K562 (cell line): ENCODE data around the gene CNGA3. TPM values are rescaled to one million over a fixed set of nuclear protein-coding genes. Genes with fewer than 3 reads are reported as not detected.

ENCODE experiments used
- ATAC-seq: fragments of 200-7000 bp; cut with Tn5 transposase; 3 replicates; pipeline ENCODE4 v1.9.1; 2020; ENCODE audit warnings: moderate library complexity
- BruUV-seq: library from RNA; stranded (reverse); fragments of 400-500 nt; replicated peaks from 2 replicates; lab custom pipeline; 2021; lab: Mats Ljungman, UMichigan
- CTCF ChIA-PET: fragments of 300-600 bp; formaldehyde crosslinking; extraction: SDS; loops from one replicate; lab custom pipeline; 2021; ENCODE audit warnings: low intra/inter-chr PET ratio; lab: Yijun Ruan, JAX
- POLR2A ChIA-PET: fragments of 300-600, 350-650 bp; sonication (Branson Sonifier 250); formaldehyde crosslinking; extraction: SDS; loops from one replicate; lab custom pipeline; 2021; ENCODE audit warnings: antibody characterized with exemption, inconsistent platforms; lab: Yijun Ruan, JAX
- DNase-seq, 4 experiments: peaks; one replicate each; pipeline versions ENCODE4 v3.0.0 to v3.0.0-alpha.2; 2011 to 2018; ENCODE audit warnings: low spot score in 3 of 4, mixed read lengths in 3 of 4; ENCODE audit errors: extremely low read depth in 1 of 4
- FAIRE-seq: peaks from 2 replicates; lab custom pipeline; 2011; peaks lifted over from hg19 to GRCh38; lab: Jason Lieb, UNC
- H2AFZ ChIP-seq: 2 replicates; pipeline ENCODE4 v1.6.0; 2011; ENCODE audit warnings: low read depth, low read length, control low read depth, inconsistent platforms
- H3K27ac ChIP-seq: fragments of 200-600 bp; 3 replicates; pipeline ENCODE4 v1.8.0; 2011; ENCODE audit warnings: low read depth, mild to moderate bottlenecking, control low read depth, inconsistent platforms, low read length, moderate library complexity, mixed read lengths; ENCODE audit errors: extremely low read depth
- H3K27me3 ChIP-seq, 2 experiments: fragments of 300-600 bp in 1 of 2; 2 replicates in 1 of 2; 3 replicates in 1 of 2; pipeline versions ENCODE4 v1.6.0 to v1.8.0; 2011; ENCODE audit warnings: inconsistent platforms in 2 of 2, low read length in 2 of 2, mild to moderate bottlenecking in 1 of 2, mixed read lengths in 1 of 2, moderate library complexity in 1 of 2; ENCODE audit not compliant: control insufficient read depth in 2 of 2, insufficient read depth in 2 of 2
- H3K36me3 ChIP-seq: fragments of 300-600 bp; 3 replicates; pipeline ENCODE4 v1.8.0; 2011; ENCODE audit warnings: mild to moderate bottlenecking, low read length, inconsistent platforms; ENCODE audit not compliant: control insufficient read depth, insufficient read depth
- H3K4me1 ChIP-seq, 2 experiments: fragments of 200-600 bp in 1 of 2; replicated peaks in 1 of 2; 2 replicates in 1 of 2; 3 replicates in 1 of 2; pipeline versions ENCODE4 v1.5.1 to v1.8.0; 2011; ENCODE audit warnings: inconsistent platforms in 2 of 2, low read length in 2 of 2, mild to moderate bottlenecking in 1 of 2, mixed read lengths in 1 of 2, moderate library complexity in 1 of 2; ENCODE audit not compliant: control insufficient read depth in 2 of 2, insufficient read depth in 2 of 2
- H3K4me2 ChIP-seq: 2 replicates; pipeline ENCODE4 v1.6.1; 2011; ENCODE audit warnings: low read length, control low read depth, inconsistent platforms, mixed read lengths; ENCODE audit not compliant: insufficient read depth
- H3K4me3 ChIP-seq: fragments of 200-600 bp; sonication (generic), shearing (Covaris generic); 2 replicates; pipeline ENCODE4 v1.5.1; 2016; ENCODE audit warnings: control low read depth, inconsistent platforms
- H3K79me2 ChIP-seq: fragments of 200-600 bp; 3 replicates; pipeline ENCODE4 v1.8.0; 2011; ENCODE audit warnings: low read length, inconsistent platforms; ENCODE audit not compliant: control insufficient read depth, insufficient read depth
- H3K9ac ChIP-seq, 2 experiments: 2 replicates each; pipeline versions ENCODE4 v1.6.0 to v1.6.1; 2011; ENCODE audit warnings: low read depth in 2 of 2, low read length in 2 of 2, control low read depth in 1 of 2, inconsistent platforms in 1 of 2, mild to moderate bottlenecking in 1 of 2, mixed read lengths in 1 of 2; ENCODE audit not compliant: insufficient read depth in 1 of 2
- H3K9me1 ChIP-seq: one replicate; pipeline ENCODE4 v1.6.0; 2011; ENCODE audit warnings: inconsistent platforms, mild to moderate bottlenecking, low read length, moderate library complexity; ENCODE audit not compliant: control insufficient read depth, insufficient read depth
- H3K9me3 ChIP-seq: replicated peaks from 2 replicates; pipeline ENCODE4 v1.5.1; 2011; ENCODE audit warnings: low read depth, low read length, inconsistent platforms; ENCODE audit not compliant: control insufficient read depth, insufficient read depth
- H4K20me1 ChIP-seq: replicated peaks from 2 replicates; pipeline ENCODE4 v1.6.1; 2011; ENCODE audit warnings: low read length, inconsistent platforms, mixed read lengths; ENCODE audit not compliant: control insufficient read depth, insufficient read depth
- RAD21 ChIP-seq, 2 experiments: fragments of 250-450 bp in 1 of 2; fragments of 450-650 bp in 1 of 2; sonication (Bioruptor Pico) in 1 of 2; formaldehyde crosslinking in 1 of 2; IDR thresholded peaks in 1 of 2; conservative IDR thresholded peaks in 1 of 2; 2 replicates each; pipeline versions ENCODE4 v1.4.0 to v1.8.0; 2020 to 2022; ENCODE audit warnings: mild to moderate bottlenecking in 2 of 2, moderate library complexity in 1 of 2
- ZNF695 ChIP-seq: fragments of 450-650 bp; formaldehyde crosslinking; IDR thresholded peaks from 2 replicates; pipeline ENCODE4 v1.4.0; 2020; ENCODE audit warnings: mild to moderate bottlenecking, moderate library complexity
- WGBS: fragments of 100-300 bp; shearing (Covaris generic); methylation state at CpG from one replicate; pipeline ENCODE4 v1.1.6; 2016; ENCODE audit warnings: low coverage, mixed read lengths; ENCODE audit not compliant: insufficient coverage; ENCODE audit errors: missing lambda C conversion rate; 5-methylcytosine and 5-hydroxymethylcytosine counted together
- in situ Hi-C: fragments of 300-500 bp; cut with MboI; formaldehyde crosslinking; loops from 4 replicates; pipeline ENCODE4 v1.15.0; 2018; ENCODE audit warnings: inconsistent platforms, mixed read lengths
- intact Hi-C: fragments of 100-400 bp; cut with micrococcal nuclease; formaldehyde crosslinking; loops from 2 replicates; pipeline ENCODE4 v1.14.2; 2022
- polyA plus RNA-seq, 8 experiments: library from polyadenylated mRNA; depleted of rRNA in 4 of 8; stranded (reverse) in 5 of 8; unstranded in 3 of 8; fragments of >200 nt; fragmentation: Nextera tagmentation in 2 of 8; fragmentation: Illumina TruSeq in 1 of 8; extraction: Ambion mirVana in 2 of 8; extraction: Trizol in 1 of 8; gene quantifications; 2 replicates each; pipeline versions ENCODE4 v1.2.1 to v1.2.3, GENCODE V29; 2011 to 2014; ENCODE audit warnings: inconsistent platforms in 1 of 8, missing spikeins in 1 of 8
- total RNA-seq, 7 experiments: library from RNA; depleted of rRNA in 6 of 7; stranded (reverse); fragments of >200 nt in 6 of 7; fragmentation: Illumina TruSeq in 2 of 7; extraction: Trizol in 2 of 7; gene quantifications; 2 replicates each; pipeline versions ENCODE4 v1.2.1 to v1.2.3, GENCODE V29; 2011 to 2021; ENCODE audit warnings: low replicate concordance in 1 of 7

CNGA3 gene
- total and polyA plus RNA-seq, 9 of the 15 experiments (the other 6 are each of a cell fraction or from before 2014, with no cell fraction given), result not detected

GRCh38 chr2:98446850-98447249, 100.6 kb downstream of the CNGA3 start:
- Histone ChIP-seq H3K27me3 (no peaks in the 10 kb centered on the region), H2AFZ (no peak overlapping the region), H3K9me1 (no peaks in the 10 kb centered on the region), H3K4me2 (no peak overlapping the region), H3K4me1 (peaks cover 16 to 27% of the 10 kb centered on the region in 2 experiments; a peak in 4 of 5 replicates), H3K9ac (no peak overlapping the region), H3K36me3 (no peaks in the 10 kb centered on the region), H4K20me1 (peaks cover 21% of the 10 kb centered on the region), H3K27ac (no peak overlapping the region), H3K9me3 (no peaks in the 10 kb centered on the region), H3K4me3 (no peak overlapping the region), H3K79me2 (peaks cover 44% of the 10 kb centered on the region)
- no peak for FAIRE-seq
- no TSS peak for BruUV-seq
- 67% methylated on average over 6 of the region's 6 CpGs for WGBS
- CTCF ChIA-PET, result no interaction called here
- intact Hi-C loops (loop anchor here (5.0 kb wide), 1 partner anchor 60 kb away; no protein-coding TSS in a partner anchor), in situ Hi-C loops (no loop called here)
- DNase-seq, result no peak
- no peak for ATAC-seq
- TF ChIP-seq ZNF695 (CRISPR knock-in tag), result no peak
- no peak for TF ChIP-seq RAD21 (CRISPR knock-in tag; conservative IDR thresholded peaks at IDR 0.05 in 1 of 2, IDR thresholded peaks at IDR 0.05 in 1 of 2)
- POLR2A ChIA-PET, result interaction anchor here (1.2 to 2.1 kb wide), 3 partner anchors 9 to 17 kb away, joined by 3 to 9 read pairs (median 9); no protein-coding TSS in a partner anchor

Other genes with a start within 250 kb of the CNGA3 start
- 10.5 and 11.5 TPM in 2 replicates for gene INPP4A, start 98.4 kb downstream of the CNGA3 start, total RNA-seq (2014; rRNA removed)
- 5.6 and 6.9 TPM in 2 replicates for gene INPP4A, start 98.4 kb downstream of the CNGA3 start, total RNA-seq (2014; rRNA removed; fragmentation: Illumina TruSeq; extraction: Trizol)
- 7.7 and 8.3 TPM in 2 replicates for gene INPP4A, start 98.4 kb downstream of the CNGA3 start, total RNA-seq (2015; rRNA removed; fragmentation: Illumina TruSeq; extraction: Trizol)
- gene INPP4A, start 98.4 kb downstream of the CNGA3 start, total RNA-seq (2021), result 15.7 and 16.1 TPM in 2 replicates
- 12.4 and 14.9 TPM in 2 replicates for gene INPP4A, start 98.4 kb downstream of the CNGA3 start, polyA plus RNA-seq (2011; rRNA removed)
- gene INPP4A, start 98.4 kb downstream of the CNGA3 start, polyA plus RNA-seq (2014; fragmentation: Illumina TruSeq; extraction: Trizol), result 9.5 and 9.9 TPM in 2 replicates
- gene INPP4A, start 98.4 kb downstream of the CNGA3 start, polyA plus RNA-seq (2014; fragmentation: Nextera tagmentation; extraction: Ambion mirVana), result 1 to 10 TPM; 1.8 to 2.5 TPM
- 5.9 and 7.3 TPM in 2 replicates for gene INPP4A, start 98.4 kb downstream of the CNGA3 start, polyA plus RNA-seq (2014; rRNA removed)